ENCODE results near the gene PPP6R1.

DNA sequence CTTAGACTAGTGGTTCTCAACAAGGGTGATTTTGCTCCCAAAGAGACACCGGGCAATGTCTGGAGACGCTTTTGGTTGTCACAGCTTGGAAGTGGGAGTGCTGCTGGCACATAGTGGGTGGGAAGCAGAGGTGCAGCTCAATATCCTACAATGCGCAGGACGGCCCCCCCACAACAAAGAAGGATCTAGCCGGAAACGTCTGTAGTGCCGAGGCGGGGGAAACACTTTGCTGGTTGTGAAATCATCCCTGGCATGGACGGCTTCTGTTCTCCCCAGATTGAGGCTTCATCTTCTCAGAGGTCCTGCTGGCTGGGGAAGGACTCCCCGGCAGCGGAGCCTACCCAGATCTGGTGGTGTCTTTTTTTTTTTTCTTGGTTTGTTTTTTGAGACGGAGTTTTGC, 65.3 kb downstream of the PPP6R1 start:
- TF ChIP-seq, protein P1, sequence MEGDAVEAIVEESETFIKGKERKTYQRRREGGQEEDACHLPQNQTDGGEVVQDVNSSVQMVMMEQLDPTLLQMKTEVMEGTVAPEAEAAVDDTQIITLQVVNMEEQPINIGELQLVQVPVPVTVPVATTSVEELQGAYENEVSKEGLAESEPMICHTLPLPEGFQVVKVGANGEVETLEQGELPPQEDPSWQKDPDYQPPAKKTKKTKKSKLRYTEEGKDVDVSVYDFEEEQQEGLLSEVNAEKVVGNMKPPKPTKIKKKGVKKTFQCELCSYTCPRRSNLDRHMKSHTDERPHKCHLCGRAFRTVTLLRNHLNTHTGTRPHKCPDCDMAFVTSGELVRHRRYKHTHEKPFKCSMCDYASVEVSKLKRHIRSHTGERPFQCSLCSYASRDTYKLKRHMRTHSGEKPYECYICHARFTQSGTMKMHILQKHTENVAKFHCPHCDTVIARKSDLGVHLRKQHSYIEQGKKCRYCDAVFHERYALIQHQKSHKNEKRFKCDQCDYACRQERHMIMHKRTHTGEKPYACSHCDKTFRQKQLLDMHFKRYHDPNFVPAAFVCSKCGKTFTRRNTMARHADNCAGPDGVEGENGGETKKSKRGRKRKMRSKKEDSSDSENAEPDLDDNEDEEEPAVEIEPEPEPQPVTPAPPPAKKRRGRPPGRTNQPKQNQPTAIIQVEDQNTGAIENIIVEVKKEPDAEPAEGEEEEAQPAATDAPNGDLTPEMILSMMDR (IDR thresholded peaks at IDR 0.05 in 4 of 5, conservative IDR thresholded peaks at IDR 0.05 in 1 of 5), result no peak
- no peak for TF ChIP-seq POLR2A (IDR thresholded peaks at IDR 0.05)

All from gastrocnemius medialis (tissue), 4 donors.